Measurements from ENCODE around the gene CRIM1. TPM values are rescaled to one million over a fixed set of nuclear protein-coding genes. Genes with fewer than 3 reads are reported as not detected.
A peak's percentile ranks its signal among the peaks of the same experiment; 100 is the strongest.

CRIM1 gene
- total and polyA plus RNA-seq, 2 of the 8 experiments (the other 6 are each of a cell fraction or from before 2014, with no cell fraction given), result 9.4 to 28.4 TPM

- peak overlapping the region; percentile 3; the same call in 1 of the 2 replicates for H2BK12ac ChIP-seq (ENCODE audit: low read depth, low read length)
- H4K20me1 ChIP-seq (replicated peaks in 1 of 2; ENCODE audit: control insufficient read depth in 1 of 2, insufficient read depth in 2 of 2, low read length in 2 of 2), result peaks cover 0 to 5% of the 10 kb centered on the region in 2 experiments
- H3K9me3 ChIP-seq (ENCODE audit: insufficient read depth in 2 of 2, low read depth in 1 of 2, low read length in 1 of 2), result no peaks in the 10 kb centered on the region
- no peak overlapping the region for H2BK15ac ChIP-seq (ENCODE audit: low read length)
- H2BK120ac ChIP-seq (replicated peaks; ENCODE audit: low read depth, low read length), result peak overlapping the region; percentile 87
- H3K4me1 ChIP-seq (replicated peaks in 1 of 4; ENCODE audit: control insufficient read depth in 3 of 4, insufficient read depth in 4 of 4, low read length in 3 of 4), result peaks cover 14 to 48% (median 44%) of the 10 kb centered on the region in 4 experiments
- H2BK5ac ChIP-seq (ENCODE audit: low read depth, low read length), result peak overlapping the region; percentile 76
- no peak overlapping the region for H3K14ac ChIP-seq (ENCODE audit: insufficient read length)
- WGBS, 2 experiments (ENCODE audit: extremely low coverage in 1 of 2, insufficient coverage in 1 of 2, insufficient read length in 1 of 2, insufficient replicate concordance in 2 of 2, low coverage in 1 of 2, low lambda C conversion rate in 2 of 2, missing lambda C conversion rate in 1 of 2), result 44% methylated on average over 4 of the region's 4 CpGs; no CpG with 5 or more reads in 1 of the 2 experiments
- no peak overlapping the region for H4K8ac ChIP-seq (ENCODE audit: extremely low read depth, insufficient read depth, low read length)
- peaks cover 41 to 99% of the 10 kb centered on the region in 2 experiments for H3K79me2 ChIP-seq (ENCODE audit: control insufficient read depth in 1 of 2, insufficient read depth in 2 of 2, low read length in 2 of 2)
- FAIRE-seq (no peak), DNase-seq (ENCODE audit: low read depth in 1 of 2, low spot score in 2 of 2) (no peak)
- no peak overlapping the region for H2AFZ ChIP-seq (ENCODE audit: low read length)
- H4K5ac ChIP-seq (ENCODE audit: insufficient read length, low read depth, low read length), result no peak overlapping the region
- peak overlapping the region; percentile 55 to 69 for H3K4me2 ChIP-seq (ENCODE audit: insufficient read depth in 1 of 2, low read depth in 2 of 2, low read length in 2 of 2)
- no peaks in the 10 kb centered on the region; the same call in 1 of the 2 replicates for H3K23me2 ChIP-seq (ENCODE audit: low read depth, low read length)
- no peak overlapping the region for H3K56ac ChIP-seq (replicated peaks; ENCODE audit: insufficient read length, low read depth, low read length)
- H3K79me1 ChIP-seq (ENCODE audit: low read depth, low read length), result peaks cover 11% of the 10 kb centered on the region; the same call in 1 of the 2 replicates
- H3K27me3 ChIP-seq (replicated peaks in 1 of 4; ENCODE audit: control insufficient read depth in 3 of 4, extremely low read depth in 1 of 4, insufficient read depth in 3 of 4, low read length in 3 of 4), result no peaks in the 10 kb centered on the region
- peak overlapping the region; percentile 41; the same call in 1 of the 2 replicates for H3K27ac ChIP-seq (ENCODE audit: low read depth, low read length)
- H3K18ac ChIP-seq (ENCODE audit: extremely low read depth, low read length), result no peak overlapping the region
- H3K4ac ChIP-seq (replicated peaks; ENCODE audit: insufficient read length, low read depth, low read length), result peak overlapping the region; percentile 1
- H3K4me3 ChIP-seq (ENCODE audit: extremely low read depth in 1 of 4, insufficient read depth in 2 of 4, low read depth in 3 of 4, low read length in 4 of 4), result peak overlapping the region in 1 of 4 experiments; percentile 11; a peak in 1 of 8 replicates
- H4K91ac ChIP-seq (replicated peaks; ENCODE audit: insufficient read length, low read length), result no peak overlapping the region
- no peak overlapping the region for H3K23ac ChIP-seq (ENCODE audit: insufficient read length)
- ChIA-PET POLR2A (ENCODE audit: partially characterized antibody) (interaction anchor here (2.2 to 4.3 kb wide), 2 partner anchors 9 to 12 kb away, joined by 7 to 16 read pairs; partner anchors contain the start of gene CRIM1), CTCF (ENCODE audit: partially characterized antibody) (interaction anchor here (0.7 to 1.8 kb wide), 5 partner anchors 9 to 128 kb away, joined by 3 to 10 read pairs (median 3); no protein-coding TSS in a partner anchor)
- no peak overlapping the region; the same call in 1 of the 2 replicates for H2AK5ac ChIP-seq (ENCODE audit: low read depth, low read length)
- H2BK20ac ChIP-seq (ENCODE audit: low read length), result 0 out of 2 replicates have a peak overlapping the region, but pooled peaks have one; percentile 0
- H3K9ac ChIP-seq (replicated peaks in 1 of 4; ENCODE audit: extremely low read depth in 1 of 4, low read depth in 3 of 4, low read length in 3 of 4), result 0 out of 7 replicates have a peak overlapping the region, but pooled peaks of 1 of the 4 experiments have one; percentile 7
- no peaks in the 10 kb centered on the region; a peak in 1 of 8 replicates for H3K36me3 ChIP-seq (ENCODE audit: control insufficient read depth in 2 of 4, insufficient read depth in 4 of 4, low read length in 3 of 4)
- TF ChIP-seq BACH1 (IDR thresholded peaks at IDR 0.05; ENCODE audit: low read length) (no peak), ATF2 (IDR thresholded peaks at IDR 0.05; ENCODE audit: low read length) (no peak), SUZ12 (IDR thresholded peaks at IDR 0.05; ENCODE audit: low read length) (no peak), SAP30 (IDR thresholded peaks at IDR 0.05; ENCODE audit: insufficient read depth, insufficient replicate concordance, low read length) (no peak), KDM4A (IDR thresholded peaks at IDR 0.05; ENCODE audit: low read depth, low read length, severe bottlenecking) (no peak), JUND (IDR thresholded peaks at IDR 0.05; ENCODE audit: low read length) (no peak), EP300 (IDR thresholded peaks at IDR 0.05; ENCODE audit: borderline replicate concordance in 1 of 2, low read depth in 2 of 2, low read length in 2 of 2) (no peak), EGR1 (IDR thresholded peaks at IDR 0.05; ENCODE audit: borderline replicate concordance, low read depth, low read length) (no peak), CHD1 (IDR thresholded peaks at IDR 0.05; ENCODE audit: low read depth, low read length) (no peak), CBX5 (IDR thresholded peaks at IDR 0.05; ENCODE audit: low read depth, low read length) (no peak)
Observed at GRCh38 chr2:36367486-36367885, 11.9 kb downstream of the CRIM1 start.
